Renal cortex interstitium (tissue), 11 donors: ENCODE data around the gene CDC14A. TPM values are rescaled to one million over a fixed set of nuclear protein-coding genes. Genes with fewer than 3 reads are reported as not detected.
"Not testable (repeated sequence)": the region's sequence is repeated elsewhere in the genome, so short reads cannot be mapped to it uniquely, and the experiment has no call there.

Experiments
- DNase-seq, 11 donors: peaks; one replicate each; pipeline ENCODE4 v3.0.0-alpha.2; 2013; ENCODE audit warnings: low read depth in 9 of 11, low spot score in 4 of 11; ENCODE audit errors: extremely low read depth in 1 of 11
- polyA plus RNA-seq, 3 donors: library from polyadenylated mRNA; unstranded; fragments of 120-200 nt; gene quantifications; one replicate each; pipeline ENCODE4 v1.2.1, GENCODE V29; 2013; ENCODE audit not compliant: insufficient read length in 3 of 3

The CDC14A gene
- polyA plus RNA-seq, 3 donors, result 27.2 to 31.8 (median 28.7) TPM

DNA sequence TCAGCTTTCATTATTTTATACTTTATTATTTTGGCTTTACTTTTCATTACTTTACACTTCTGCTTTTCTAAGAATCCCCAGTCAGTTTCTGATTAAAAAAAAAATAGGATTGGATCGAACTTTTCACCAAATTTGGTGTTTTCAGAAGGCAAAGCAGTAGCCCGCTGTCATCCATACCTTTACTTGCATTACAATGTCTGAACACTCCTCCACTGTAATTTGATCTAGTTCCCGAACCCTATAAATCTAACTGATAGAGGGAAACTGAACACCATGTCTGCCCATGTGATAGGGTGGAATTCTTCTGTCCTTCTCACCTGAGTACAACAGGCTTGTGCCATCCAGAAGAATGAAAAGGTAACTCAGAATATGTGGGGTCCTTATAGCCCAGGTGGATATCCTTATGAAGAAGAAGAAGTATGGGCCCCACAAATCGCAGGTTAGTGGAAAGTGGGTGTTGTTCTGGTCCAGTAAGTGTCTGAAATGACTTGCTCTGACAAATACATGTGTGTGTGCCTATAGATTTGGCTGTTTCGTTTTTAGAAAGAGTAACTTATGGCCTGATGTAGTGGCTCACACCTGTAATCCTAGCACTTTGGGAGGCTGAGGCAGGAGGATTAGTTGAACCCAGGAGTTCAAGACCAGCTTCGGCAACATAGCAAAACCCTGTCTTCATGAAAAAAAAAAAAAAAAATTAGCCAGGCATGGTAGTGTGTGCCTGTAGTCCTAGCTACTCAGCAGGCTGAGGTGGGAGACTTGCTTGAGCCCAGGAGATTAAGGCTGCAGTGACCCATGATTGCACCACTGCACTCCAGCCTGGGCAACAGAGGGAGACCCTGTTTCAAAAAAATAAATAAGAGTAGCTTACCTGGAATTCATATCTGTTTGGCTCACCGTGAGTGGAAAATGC, 26.6 kb upstream of the CDC14A start:
- DNase-seq, result peak in 9 of 11 donors; percentile 20 to 57 (median 36)

DNA sequence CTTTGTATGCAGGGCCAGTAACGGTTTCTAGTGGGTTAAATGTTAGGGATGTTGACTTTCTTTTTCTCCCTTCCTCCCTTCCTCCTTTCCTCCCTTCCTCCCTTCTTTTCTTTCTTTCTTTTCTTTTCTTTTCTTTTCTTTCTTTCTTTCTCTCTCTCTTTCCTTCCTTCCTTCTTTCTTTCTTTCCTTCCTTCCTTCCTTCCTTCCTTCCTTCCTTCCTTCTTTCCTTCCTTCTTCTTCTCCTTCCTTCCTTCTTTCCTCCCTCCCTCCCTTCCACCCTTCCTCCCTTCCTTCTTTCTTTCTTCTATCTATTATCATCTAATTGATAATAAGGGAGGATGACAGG, 26.0 kb upstream of the CDC14A start:
- DNase-seq, result not testable (repeated sequence)

GRCh38 chr1:100328133-100328532, 24.2 kb upstream of the CDC14A start:
- DNase-seq, result no peak

- not testable (repeated sequence) for DNase-seq
Observed at GRCh38 chr1:100331146-100331545, 21.2 kb upstream of the CDC14A start.

DNA sequence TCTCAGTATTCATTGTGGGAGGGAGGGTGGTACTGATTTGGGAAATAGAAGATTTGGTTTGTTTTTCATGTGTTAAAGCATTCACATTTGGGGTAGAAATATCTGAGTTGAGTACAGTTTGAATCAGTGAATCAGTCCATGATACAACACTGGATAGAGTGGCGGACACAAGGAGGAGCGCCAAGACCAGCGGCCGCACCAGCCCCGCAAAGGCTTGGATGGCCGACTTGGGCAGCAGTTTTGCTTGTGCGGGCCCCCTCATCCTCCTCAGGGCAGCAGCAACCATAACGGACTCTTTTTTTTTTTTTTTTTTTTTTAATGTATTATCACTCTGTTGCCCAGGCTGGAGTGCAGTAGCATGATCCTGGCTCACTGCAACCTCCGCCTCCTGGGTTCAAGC, 20.0 kb upstream of the CDC14A start:
- DNase-seq, result no peak

- no peak for DNase-seq
Observed at GRCh38 chr1:100335436-100335835, 16.9 kb upstream of the CDC14A start.

GRCh38 chr1:100337878-100338277, 14.4 kb upstream of the CDC14A start:
- DNase-seq, result not testable (repeated sequence)

- DNase-seq, result not testable (repeated sequence)
Observed at GRCh38 chr1:100339735-100340134, 12.6 kb upstream of the CDC14A start.

GRCh38 chr1:100340494-100340893, 11.8 kb upstream of the CDC14A start:
- no peak for DNase-seq

- DNase-seq, result no peak
Observed at GRCh38 chr1:100342348-100342747, 10.0 kb upstream of the CDC14A start.

- DNase-seq, result no peak
Observed at GRCh38 chr1:100343897-100344296, 8.4 kb upstream of the CDC14A start.

DNA sequence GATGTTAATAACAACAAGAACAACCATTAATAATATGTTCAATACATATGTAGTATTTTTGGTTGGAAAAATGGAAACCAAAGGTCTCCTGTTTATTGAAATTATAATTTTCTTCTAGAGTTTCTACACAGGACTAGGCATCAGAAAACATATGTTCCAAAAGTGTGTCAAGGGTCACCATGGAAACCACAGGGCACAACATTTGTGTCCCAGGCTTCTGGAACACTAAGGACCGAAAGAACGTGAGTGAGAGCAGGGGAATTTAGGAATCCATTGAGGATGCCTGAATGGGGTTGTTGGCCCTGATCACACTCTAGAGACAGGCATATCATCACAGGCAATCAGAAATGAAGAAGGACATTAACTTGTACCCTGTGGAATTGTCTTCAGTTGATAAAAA, 7.5 kb upstream of the CDC14A start:
- no peak for DNase-seq

- no peak for DNase-seq
Observed at GRCh38 chr1:100346387-100346786, 5.9 kb upstream of the CDC14A start.

DNA sequence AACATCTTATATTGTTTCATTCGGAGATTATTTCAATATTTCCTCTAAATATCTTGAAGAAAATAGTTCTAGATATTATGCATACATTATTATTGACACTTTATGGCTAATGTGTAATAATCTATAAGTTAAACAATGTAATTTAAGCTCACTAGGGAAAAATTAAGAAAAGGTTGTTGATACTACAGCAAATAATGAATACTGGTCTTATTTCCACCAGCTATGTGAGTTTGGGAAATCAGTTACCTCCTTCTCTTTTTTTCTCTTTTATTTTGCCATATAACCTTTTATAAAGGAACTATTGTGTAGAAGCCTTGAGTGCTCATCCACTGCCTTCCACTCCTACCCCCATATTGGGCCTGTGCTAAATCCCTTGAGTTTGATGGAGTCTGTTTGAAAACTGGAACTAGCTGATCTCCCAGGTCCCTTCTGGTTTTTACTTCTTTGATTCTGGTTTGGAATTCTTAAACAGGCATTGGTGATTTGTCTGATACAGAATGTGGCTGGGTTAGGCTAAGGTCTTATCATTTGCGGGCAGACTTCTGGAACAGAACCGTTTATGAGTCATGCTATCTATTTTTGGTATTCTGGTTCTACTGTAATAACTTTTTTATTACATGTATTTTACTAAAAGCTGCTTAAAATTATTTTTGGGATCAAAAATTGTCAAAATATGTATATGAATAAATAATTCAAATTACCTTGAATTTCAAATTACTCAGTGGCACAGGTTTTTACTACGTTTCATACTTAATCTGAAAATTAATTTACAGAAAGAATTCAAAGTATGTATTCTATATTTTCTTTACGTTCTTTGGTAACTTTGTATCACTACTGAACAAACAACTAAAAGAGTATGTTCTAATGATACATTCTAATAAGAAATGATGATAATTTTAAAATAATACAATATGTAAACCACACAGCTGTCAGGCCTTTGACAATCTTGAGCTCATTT, 5.0 kb upstream of the CDC14A start:
- no peak for DNase-seq

DNA sequence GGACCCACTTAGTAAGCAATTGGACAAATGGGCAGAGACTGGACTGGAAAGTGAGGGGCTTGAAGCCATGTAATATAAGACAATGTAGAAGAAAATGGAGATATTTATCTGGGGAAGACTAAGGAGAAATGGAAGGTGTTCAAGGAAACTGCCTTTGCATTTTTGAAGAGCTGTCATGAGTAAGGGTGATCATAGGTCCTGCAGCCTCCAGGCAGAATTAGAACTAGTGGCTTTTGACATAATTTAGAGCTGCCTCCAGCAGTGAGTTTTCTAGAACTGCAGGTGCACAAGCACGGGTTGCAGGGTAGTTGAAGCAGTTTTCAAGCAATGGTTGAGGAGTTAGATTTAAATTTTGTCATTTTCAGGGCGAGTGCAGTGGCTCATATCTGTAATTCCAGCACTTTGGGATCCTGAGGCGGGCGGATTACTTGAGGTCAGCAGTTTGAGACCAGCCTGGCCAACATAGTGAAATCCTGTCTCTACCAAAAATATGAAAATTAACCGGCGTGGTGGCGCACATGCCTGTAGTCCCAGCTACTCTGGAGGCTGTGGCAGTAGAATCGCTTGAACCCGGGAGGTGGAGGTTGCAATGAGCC, 3.7 kb upstream of the CDC14A start:
- DNase-seq, result no peak

- DNase-seq, result no peak
Observed at GRCh38 chr1:100349246-100349645, 3.1 kb upstream of the CDC14A start.

DNA sequence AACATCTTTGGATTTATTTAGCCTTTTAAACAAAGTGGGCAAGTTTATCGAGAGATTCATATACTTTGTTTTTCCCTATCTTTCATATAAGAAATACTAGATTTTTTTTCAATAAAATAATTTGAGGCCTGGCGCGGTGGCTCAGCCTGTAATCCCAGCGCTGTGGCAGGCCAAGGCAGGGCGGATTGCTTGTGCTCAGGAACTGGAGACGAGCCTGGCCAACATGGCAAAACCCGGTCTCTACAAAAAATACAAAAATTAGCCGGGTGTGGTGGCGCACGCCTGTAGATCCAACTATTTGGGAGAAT, 1.6 kb upstream of the CDC14A start:
- DNase-seq, result no peak

DNA sequence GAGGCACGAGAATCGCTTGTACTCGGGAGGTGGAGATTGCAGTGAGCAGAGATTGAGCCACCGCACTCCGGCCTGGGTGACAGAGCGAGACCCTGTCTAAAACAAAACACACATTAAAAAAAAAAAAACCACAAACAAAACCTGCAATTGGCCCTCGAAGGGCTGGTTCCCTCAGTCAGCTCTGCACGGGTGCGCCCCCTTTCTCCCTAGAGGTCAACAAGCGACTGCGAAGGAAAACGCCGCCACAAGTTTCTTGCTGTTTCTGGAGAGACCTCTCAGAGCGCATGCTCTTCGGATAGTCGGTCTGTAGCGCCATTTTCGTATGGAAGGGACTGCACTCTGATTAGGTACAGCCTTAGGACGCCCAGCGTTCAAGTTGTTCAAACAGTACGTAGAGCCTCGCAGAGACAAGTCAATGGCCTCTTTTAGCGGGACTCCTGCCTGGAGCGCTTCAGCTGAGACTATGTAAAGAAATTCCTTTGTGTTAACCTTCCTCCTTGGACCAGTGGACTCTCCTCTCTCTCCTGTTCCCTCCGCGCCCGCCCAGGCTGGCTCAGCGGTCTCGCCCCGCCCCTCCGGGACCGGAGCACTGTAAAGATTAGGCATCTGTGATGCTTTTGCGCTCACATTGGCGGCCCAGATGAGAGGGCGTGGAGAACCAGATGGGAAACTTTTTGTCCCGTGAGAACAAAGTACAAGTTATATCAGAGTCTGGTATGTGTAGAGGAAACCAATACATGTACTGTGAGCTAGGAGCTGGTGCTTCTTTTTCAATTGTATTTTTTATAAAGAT, 1.0 kb upstream of the CDC14A start:
- DNase-seq, result peak; percentile 77 to 93 (median 87)
